ENCODE measurements around the gene THAP3.

DNA sequence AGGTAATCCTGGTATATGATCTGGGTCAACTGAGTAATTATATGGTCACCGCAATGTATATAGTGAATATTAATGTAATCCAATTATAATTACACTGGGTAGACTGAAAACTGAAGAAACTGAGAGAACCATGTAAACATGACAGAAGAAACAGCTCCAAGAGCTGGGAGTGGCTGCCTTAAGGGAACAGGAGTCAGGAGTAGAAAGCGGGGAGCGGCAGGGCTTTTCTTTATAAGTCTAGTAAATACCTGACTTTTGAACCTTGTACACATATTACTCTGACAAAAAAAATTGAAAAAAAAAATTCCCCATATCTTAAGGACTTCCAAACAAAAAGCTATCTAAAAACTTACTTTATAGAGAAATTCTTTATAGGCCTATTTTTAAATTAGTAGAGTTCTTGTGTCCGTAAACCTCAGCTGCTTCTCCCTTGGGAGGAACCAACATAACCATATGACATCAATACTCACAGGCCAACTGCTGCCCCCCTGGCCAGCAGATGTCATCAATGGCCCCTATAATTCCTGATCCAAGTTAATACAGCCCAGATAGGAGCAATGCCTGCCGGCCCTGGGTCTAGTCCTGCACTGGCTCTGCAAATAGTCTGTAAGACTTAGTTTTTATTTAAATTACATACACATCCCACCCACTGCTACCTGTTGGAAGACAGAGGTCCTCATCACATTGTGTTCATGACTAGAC, 33.8 kb downstream of the THAP3 start:
- TF ChIP-seq CTCF (IDR thresholded peaks at IDR 0.05; ENCODE audit: low read length) (no peak), EZH2 (optimal IDR thresholded peaks at IDR 0.05; ENCODE audit: low read depth, low read length) (no peak)
